HG03457 (cell line): ENCODE results near the gene SIRT7.
"Not testable (repeated sequence)": the region's sequence is repeated elsewhere in the genome, so short reads cannot be mapped to it uniquely, and the experiment has no call there.

Source experiments
- ATAC-seq: cut with Tn5 transposase; IDR thresholded peaks from one replicate; pipeline ENCODE4 v1.9.1; 2021; ENCODE audit warnings: moderate number of reproducible peaks; ENCODE audit not compliant: unreplicated experiment

Gene SIRT7

GRCh38 chr17:81955058-81955681 is 37.2 kb upstream of the SIRT7 start:
- no peak for ATAC-seq

GRCh38 chr17:81954131-81955057 is 36.4 kb upstream of the SIRT7 start:
- no peak for ATAC-seq

- ATAC-seq = not testable (repeated sequence)
Measured at GRCh38 chr17:81953443-81953842, 35.5 kb upstream of the SIRT7 start.

GRCh38 chr17:81952792-81953228 is 34.8 kb upstream of the SIRT7 start:
- no peak for ATAC-seq

GRCh38 chr17:81951785-81952684 is 34.1 kb upstream of the SIRT7 start:
- no peak for ATAC-seq

- no peak for ATAC-seq
Measured at GRCh38 chr17:81950501-81950900, 32.5 kb upstream of the SIRT7 start.

GRCh38 chr17:81948635-81949378 is 30.8 kb upstream of the SIRT7 start:
- no peak for ATAC-seq

- ATAC-seq = no peak
Measured at GRCh38 chr17:81947189-81947588, 29.2 kb upstream of the SIRT7 start, which contains the start of gene MYADML2. TSS of gene MYADML2 (minus strand) at chr17:81947233. CDS start at chr17:81941741, 5,492 bp downstream.

GRCh38 chr17:81944858-81945257 is 26.9 kb upstream of the SIRT7 start:
- ATAC-seq = no peak

GRCh38 chr17:81942167-81942553 is 24.2 kb upstream of the SIRT7 start:
- no peak for ATAC-seq

GRCh38 chr17:81941484-81942166 is 23.6 kb upstream of the SIRT7 start:
- no peak for ATAC-seq

- no peak for ATAC-seq
Measured at GRCh38 chr17:81940538-81941483, 22.8 kb upstream of the SIRT7 start.

- no peak for ATAC-seq
Measured at GRCh38 chr17:81939881-81940385, 22.0 kb upstream of the SIRT7 start.

GRCh38 chr17:81939218-81939617 is 21.2 kb upstream of the SIRT7 start:
- no peak for ATAC-seq

- no peak for ATAC-seq
Measured at GRCh38 chr17:81935709-81936084, 17.7 kb upstream of the SIRT7 start.

GRCh38 chr17:81934850-81935708 is 17.1 kb upstream of the SIRT7 start:
- no peak for ATAC-seq

- no peak for ATAC-seq
Measured at GRCh38 chr17:81934098-81934757, 16.3 kb upstream of the SIRT7 start.
